Measurements from ENCODE around the gene THAP7. TPM values are rescaled to one million over a fixed set of nuclear protein-coding genes. Genes with fewer than 3 reads are reported as not detected.

THAP7 gene
- total and polyA plus RNA-seq, 9 of the 15 experiments (the other 6 are each of a cell fraction or from before 2014, with no cell fraction given) = 7.9 to 263 (median 84.1) TPM

- TF ChIP-seq E2F5 (CRISPR knock-in tag; IDR thresholded peaks at IDR 0.05) = no peak
- TF ChIP-seq ZBTB5 (IDR thresholded peaks at IDR 0.05) = no peak
- TF ChIP-seq FUS (optimal IDR thresholded peaks at IDR 0.05; ENCODE audit: low read depth, low read length) = no peak
- no peak for TF ChIP-seq SPI1 (IDR thresholded peaks at IDR 0.05; ENCODE audit: borderline replicate concordance, low read depth, low read length)
- TF ChIP-seq HNRNPL (IDR thresholded peaks at IDR 0.05; ENCODE audit: low read depth, low read length) = no peak
- peak; percentile 61; the same call in 1 of the 2 replicates for TF ChIP-seq TARDBP (IDR thresholded peaks at IDR 0.05)
- TF ChIP-seq CXXC5 (CRISPR knock-in tag; IDR thresholded peaks at IDR 0.05) = peak; percentile 57; the same call in 1 of the 2 replicates
- TF ChIP-seq NFE2L1 (tag; IDR thresholded peaks at IDR 0.05; ENCODE audit: borderline replicate concordance, low read depth) = no peak
- no peak for TF ChIP-seq SNIP1 (IDR thresholded peaks at IDR 0.05; ENCODE audit: low read depth)
- TF ChIP-seq U2AF2 (optimal IDR thresholded peaks at IDR 0.05; ENCODE audit: low read depth, low read length) = no peak
- TF ChIP-seq SMAD2 (IDR thresholded peaks at IDR 0.05; ENCODE audit: low read depth, low read length) = no peak
- TF ChIP-seq GTF2B (IDR thresholded peaks at IDR 0.05; ENCODE audit: extremely low read depth, insufficient read length) = no peak
- TF ChIP-seq SETDB1 (IDR thresholded peaks at IDR 0.05; ENCODE audit: low read length) = no peak
- TF ChIP-seq NELFE (IDR thresholded peaks at IDR 0.05; ENCODE audit: insufficient read depth, insufficient read length) = no peak
Measured at GRCh38 chr22:20953668-20954500, 48.0 kb downstream of the THAP7 start (continued).
